Measurements from ENCODE around the gene HILPDA.
A peak's percentile ranks its signal among the peaks of the same experiment; 100 is the strongest.
"Not testable (repeated sequence)": the region's sequence is repeated elsewhere in the genome, so short reads cannot be mapped to it uniquely, and the experiment has no call there.

Gene HILPDA

DNA sequence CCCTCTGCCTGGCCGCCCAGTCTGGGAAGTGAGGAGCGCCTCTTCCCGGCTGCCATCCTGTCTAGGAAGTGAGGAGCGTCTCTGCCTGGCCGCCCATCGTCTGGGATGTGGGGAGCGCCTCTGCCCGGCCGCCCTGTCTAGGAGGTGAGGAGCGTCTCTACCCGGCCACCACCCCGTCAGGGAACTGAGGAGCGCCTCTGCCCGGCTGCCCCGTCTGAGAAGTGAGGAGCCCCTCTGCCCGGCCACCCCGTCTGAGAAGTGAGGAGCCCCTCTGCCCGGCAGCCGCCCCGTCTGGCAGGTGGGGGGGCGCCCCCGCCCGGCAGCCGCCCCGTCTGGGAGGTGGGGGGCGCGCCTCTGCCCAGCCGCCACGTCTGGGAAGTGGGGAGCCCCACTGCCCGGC, 7.7 kb downstream of the HILPDA start:
- not testable (repeated sequence) for DNase-seq (ENCODE audit: low read depth)

DNA sequence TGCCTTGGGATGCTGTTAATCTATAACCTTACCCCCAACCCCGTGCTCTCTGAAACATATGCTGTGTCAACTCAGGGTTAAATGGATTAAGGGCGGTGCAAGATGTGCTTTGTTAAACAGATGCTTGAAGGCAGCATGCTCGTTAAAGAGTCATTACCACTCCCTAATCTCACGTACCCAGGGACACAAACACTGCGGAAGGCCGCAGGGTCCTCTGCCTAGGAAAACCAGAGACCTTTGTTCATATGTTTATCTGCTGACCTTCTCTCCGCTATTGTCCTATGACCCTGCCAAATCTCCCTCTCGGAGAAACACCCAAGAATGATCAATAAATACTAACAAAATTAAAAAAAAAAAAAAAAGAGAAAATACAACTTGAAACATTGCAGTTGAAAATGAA, 8.3 kb downstream of the HILPDA start:
- not testable (repeated sequence) for DNase-seq (ENCODE audit: low read depth)

DNA sequence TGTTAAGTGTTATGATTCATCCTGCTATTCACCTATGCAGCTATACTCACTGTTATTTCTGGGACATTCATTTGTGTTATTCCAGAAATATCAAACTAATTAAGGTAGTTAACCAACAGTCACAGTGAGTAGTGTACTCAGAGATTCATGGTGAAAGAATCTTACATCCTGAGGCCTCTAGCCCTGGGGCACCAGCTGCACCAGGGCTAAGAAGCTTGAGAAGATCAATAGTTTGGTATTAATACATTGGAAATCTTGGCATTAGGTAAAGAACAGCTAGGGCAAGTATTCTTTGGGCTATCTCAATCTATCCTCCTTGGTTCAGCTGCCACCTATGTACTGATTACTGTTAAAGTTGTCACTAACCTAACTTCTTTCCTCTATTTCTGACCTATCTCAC, 11.2 kb downstream of the HILPDA start:
- not testable (repeated sequence) for DNase-seq (ENCODE audit: low read depth)

DNA sequence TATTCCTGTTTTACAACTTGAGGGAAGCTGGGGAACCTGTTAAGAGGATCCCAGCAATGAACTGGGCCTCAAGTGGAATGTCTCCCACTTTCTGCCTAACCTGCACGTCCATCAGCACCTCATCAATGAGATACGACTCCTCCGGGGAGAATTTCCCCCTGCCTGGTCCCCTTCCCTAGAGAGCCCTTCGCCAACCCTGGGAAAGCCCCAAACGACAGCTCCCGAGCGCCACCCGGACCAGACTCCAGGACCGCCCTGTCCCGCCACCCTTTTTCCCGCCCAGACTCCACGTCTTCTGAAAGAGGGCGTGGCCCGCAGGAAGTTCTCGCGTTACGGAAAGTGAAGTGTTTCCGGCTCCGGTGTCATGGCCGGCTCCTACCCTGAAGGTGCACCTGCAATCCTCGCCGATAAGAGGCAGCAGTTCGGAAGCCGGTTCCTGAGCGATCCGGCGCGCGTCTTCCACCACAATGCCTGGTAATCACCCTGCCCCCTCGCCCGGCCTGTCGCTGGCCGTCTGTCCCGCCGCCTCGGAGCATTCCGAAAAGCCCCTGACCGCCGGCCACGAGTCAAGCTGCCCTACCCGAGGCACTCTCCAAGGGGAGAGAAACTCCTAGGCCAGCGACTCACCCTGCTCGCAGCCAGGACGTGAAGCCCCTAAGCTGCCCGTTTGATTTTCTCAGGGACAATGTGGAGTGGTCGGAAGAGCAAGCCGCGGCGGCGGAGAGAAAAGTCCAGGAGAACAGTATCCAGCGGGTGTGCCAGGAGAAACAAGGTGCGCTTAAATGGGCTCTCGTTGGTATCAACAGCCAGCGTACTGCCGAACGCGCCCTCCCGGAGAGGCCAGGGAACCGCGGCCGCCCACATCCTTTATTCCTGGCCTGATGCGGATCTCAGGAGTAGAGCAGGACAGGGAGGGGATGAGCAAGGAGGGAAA, 21.0 kb downstream of the HILPDA start, which contains the start of gene METTL2B:
Gene METTL2B, plus strand, starts transcription at position 347 of the 934 bp plus-strand sequence. Its CDS starts 18 bp downstream, at position 365.
- peak; percentile 83 for DNase-seq (ENCODE audit: low read depth)

DNA sequence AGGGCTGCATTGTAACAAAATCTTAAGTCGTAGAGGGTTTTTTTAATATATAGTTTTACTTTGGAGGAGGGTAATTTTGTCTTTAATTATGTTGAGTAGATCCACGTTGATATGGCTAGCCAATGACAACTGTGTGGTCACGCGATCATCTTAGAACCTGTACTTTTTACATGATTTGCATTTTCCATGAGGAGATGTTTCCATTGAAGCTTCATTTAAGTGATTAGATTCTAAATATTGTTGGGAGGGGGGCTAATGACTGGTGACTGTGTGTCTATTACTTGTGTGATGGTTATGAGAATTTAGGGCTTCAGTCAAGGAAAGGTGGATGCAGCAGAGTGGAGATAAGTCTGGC, 21.6 kb downstream of the HILPDA start:
- not testable (repeated sequence) for DNase-seq (ENCODE audit: low read depth)

DNA sequence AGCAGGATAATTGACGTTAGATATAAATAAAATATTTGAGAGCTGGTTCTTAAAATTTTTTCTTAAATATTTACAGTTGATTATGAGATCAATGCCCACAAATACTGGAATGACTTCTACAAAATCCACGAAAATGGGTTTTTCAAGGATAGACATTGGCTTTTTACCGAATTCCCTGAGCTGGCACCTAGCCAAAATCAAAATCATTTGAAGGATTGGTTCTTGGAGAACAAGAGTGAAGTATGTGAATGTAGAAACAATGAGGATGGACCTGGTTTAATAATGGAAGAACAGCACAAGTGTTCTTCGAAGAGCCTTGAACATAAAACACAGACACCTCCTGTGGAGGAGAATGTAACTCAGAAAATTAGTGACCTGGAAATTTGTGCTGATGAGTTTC, 23.4 kb downstream of the HILPDA start:
- not testable (repeated sequence) for DNase-seq (ENCODE audit: low read depth)

DNA sequence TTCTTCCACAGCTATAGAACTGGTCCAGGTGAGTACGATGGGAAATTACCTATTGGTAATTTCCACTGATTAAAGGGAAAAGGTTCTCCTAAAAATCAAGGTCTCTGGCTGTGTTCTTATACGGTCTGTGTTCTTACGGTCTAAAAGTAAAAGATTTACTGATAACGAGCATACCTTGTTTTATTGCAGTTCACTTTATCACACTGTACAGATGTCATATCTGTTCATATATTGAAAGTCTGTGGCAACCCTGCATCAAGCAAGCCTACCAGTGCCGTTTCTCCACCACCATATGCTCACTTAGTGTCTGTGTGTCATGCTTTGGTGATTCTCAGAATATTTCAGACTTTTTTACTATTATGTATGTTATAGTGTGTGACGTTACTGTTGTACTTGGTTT, 32.5 kb downstream of the HILPDA start:
- DNase-seq (ENCODE audit: low read depth), result not testable (repeated sequence)

DNA sequence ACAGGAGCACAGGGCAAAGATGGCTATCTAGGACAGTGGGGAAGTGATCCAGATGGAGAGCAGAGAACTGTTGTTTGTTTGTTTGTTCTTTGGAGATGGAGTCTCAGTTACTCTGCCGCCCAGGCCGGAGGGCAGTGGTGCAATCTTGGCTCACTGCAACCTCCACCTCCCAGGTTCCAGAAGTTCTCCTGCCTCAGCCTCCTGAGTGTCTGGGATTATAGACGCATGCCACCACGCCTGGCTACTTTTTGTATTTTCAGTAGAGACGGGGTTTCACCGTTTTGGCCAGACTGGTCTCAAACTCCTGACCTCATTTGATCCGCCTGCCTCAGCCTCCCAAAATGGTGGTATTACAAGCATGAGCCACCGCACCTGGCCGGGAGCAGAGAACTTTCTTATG, 41.7 kb downstream of the HILPDA start:
- no peak for DNase-seq (ENCODE audit: low read depth)

DNA sequence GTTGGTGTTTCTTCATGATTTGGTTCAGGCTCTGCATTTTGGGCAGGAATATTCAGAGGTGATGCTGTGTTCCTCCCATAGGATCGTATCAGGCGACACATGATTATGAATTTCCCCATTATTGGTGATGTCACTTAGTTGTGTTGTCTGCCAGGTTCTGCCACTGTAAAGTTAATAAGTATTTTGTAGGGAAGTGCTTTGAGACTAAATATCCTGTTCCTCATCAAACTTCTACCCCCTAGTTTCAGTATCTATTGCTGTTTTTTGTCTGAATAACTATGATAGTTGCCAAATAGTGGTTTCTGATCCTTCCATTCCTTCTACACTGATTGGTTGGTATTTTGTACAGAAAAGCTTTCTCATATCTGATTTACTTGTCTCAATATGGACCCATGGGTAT, 49.7 kb downstream of the HILPDA start:
- not testable (repeated sequence) for DNase-seq (ENCODE audit: low read depth)

DNA sequence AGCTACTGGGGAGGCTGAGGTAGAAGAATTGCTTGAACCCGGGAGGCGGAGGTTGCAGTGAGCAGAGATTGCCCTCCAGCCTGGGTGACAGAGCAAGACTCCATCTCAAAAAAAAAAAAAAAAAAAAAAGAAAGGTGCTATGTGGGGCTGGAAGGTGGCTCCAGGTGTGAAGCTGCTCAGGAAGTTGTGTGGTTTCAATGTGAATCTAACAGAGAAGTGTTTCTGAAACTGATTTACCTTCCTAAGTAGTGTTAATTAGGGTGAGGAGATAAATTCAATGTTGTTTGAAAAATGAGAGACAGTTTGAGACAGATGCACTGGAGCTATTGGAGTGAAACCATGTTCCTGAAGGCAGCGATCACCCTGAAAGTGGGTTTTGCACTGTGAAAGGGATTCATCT, 51.1 kb downstream of the HILPDA start:
- DNase-seq (ENCODE audit: low read depth), result not testable (repeated sequence)

DNA sequence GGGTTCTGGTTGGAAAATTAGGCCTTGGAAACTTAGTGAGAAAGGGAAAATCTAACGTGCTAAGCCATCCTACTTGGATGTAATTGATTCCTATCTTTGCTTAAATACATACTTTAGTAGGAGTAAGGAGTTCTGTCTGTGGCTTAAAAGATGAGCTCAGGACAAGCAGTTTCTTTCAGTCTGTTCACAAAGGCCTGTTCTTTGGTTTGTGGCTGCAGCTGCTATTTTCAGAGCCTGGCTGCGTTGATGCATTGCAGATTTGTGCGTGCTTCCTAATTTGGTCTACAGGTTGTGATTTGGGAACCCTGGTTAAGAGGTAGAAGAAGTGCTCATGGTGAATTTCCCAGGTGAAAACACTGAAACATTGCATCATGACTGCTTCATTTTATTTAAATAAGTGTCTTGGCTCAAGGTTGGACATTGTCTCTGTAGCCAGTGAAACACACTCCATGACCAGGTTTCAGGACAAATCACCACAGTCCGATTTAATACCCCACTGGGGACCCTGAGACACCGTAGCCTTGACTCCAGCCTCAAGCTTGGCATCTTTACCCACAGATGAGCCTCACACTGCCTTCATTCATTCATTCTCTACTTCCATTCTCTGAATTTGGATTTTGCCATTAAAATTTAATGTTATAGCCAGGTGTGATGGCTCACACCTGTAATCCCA, 51.8 kb downstream of the HILPDA start:
- not testable (repeated sequence) for DNase-seq (ENCODE audit: low read depth)

Data from stimulated activated CD8-positive, alpha-beta memory T cell treated with anti-CD3 and anti-CD28 coated beads, Interleukin-4, amount 100 ng/mL, for 24 hours (primary cell).